ENCODE data around the gene SIRT2.
"Not testable (repeated sequence)": the region's sequence is repeated elsewhere in the genome, so short reads cannot be mapped to it uniquely, and the experiment has no call there.

DNA sequence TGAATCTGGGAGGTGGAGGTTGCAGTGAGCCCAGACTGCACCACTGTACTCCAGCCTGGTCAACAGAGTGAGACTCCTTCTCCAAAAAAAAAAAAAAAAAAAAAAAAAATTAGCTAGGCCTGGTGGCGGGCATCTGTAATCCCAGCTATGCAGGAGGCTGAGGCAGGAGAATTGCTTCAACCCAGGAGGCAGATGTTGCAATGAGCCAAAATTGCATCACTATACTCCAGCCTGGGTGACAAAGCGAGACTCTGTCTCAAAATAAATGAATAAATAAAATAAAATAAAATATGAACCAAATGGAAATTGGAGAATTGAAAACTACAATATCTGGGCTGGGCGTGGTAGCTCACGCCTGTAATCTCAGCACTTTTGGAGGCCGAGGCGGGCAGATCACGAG, 70.2 kb downstream of the SIRT2 start:
- TF ChIP-seq BHLHE40 (IDR thresholded peaks at IDR 0.05; ENCODE audit: borderline replicate concordance); TARDBP (IDR thresholded peaks at IDR 0.05); PKNOX1 (IDR thresholded peaks at IDR 0.05); FOXA1 (IDR thresholded peaks at IDR 0.05); SP1 (IDR thresholded peaks at IDR 0.05); ELF4 (IDR thresholded peaks at IDR 0.05); FOXK2 (IDR thresholded peaks at IDR 0.05); ARNT (IDR thresholded peaks at IDR 0.05); NFRKB (IDR thresholded peaks at IDR 0.05): not testable (repeated sequence)

Measured in HEK293T (cell line).